ENCODE measurements around the gene SESN1.
"Not testable (repeated sequence)": the region's sequence is repeated elsewhere in the genome, so short reads cannot be mapped to it uniquely, and the experiment has no call there.

Gene SESN1

DNA sequence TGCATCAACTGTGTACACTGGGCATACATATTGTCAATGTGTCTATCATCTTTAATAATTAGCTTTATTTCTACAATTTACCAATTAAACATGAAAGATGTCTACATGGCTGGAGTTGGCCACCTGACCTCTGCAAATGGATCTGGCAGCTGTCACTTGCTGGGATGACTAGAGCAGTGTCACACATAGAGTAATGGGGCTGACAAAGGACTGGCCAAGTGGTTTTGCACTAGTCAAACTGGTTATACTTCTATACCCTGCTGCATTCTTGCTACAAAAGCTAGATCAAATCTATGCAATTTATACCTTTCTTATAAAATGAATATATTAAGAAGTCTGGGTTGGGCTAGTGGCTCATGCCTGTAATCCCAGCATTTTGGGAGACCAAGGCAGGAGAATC is 99.3 kb downstream of the SESN1 start:
- DNase-seq = no peak

DNA sequence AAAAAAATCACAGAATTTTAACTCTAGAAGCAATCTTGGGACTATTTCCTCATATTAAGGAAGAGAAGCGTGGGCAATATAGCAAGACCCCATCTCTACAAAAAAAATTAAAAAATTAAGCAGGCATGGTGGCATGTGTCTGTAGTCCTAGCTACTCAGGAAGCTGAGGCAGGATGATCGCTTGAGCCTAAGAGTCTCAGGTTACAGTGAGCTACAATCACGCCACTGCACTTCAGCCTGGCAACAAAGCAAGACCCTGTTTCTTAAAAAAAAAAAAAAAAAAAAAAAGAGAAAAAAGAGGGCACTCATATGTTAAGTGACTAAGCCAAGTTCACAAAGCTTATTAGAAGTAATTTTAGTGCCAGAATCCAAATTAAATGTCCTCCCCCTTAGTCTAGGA is 100.8 kb downstream of the SESN1 start:
- no peak for DNase-seq

DNA sequence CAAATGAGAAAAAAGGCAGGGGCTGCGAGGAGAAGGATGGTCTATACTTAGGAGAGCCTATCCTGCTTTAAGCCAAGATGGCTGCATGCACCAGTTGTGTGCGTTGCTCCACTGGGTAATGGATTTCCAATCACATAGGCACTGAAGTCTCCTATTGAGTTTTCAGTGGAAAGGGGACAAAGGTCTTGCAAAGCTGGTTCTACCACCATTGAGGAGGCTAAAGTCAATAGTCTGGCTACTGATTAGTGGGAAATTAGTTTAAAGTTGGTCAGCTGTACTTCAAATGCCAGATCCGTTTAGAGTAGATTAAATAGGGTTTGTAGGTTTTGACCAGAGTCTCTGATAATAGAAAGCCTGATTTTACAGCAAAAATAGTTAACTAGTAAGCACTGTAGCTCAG is 104.9 kb downstream of the SESN1 start:
- no peak for DNase-seq

DNA sequence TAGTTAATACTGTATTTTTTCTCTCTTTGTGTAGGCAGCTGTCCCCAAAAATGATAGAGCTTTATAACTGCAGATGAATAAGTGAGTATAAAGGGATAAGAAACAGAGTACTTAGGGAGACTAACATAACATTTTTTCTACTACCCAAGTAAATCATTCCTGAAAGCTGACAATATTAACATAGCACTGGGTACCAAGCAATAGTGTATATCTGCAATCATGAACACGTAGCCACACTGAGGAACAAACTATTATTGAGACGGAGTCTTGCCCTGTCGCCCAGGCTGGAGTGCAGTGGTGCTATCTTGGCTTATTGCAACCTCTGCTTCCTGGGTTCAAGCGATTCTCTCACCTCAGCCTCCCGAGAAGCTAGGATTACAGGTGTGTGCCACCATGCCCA is 105.9 kb downstream of the SESN1 start:
- no peak for DNase-seq

DNA sequence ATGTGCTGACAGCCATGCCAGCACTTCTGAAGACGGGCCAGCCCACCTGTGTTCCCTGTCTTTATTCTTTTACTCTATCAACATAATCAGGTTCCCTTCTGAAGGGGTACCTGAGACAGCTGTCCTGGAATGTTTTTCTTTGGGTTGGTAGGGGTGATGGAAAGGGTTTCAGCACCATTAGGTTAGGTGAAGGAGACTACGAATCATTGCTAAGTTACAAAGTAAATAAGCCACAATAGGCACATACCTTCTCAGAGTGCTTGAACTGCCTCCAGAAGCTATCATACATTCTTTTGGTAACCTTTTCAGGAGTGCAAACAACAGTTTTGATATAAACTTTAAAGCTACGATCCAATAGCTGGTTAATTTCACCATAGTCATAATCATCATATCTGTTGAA is 106.3 kb downstream of the SESN1 start:
- DNase-seq = no peak

DNA sequence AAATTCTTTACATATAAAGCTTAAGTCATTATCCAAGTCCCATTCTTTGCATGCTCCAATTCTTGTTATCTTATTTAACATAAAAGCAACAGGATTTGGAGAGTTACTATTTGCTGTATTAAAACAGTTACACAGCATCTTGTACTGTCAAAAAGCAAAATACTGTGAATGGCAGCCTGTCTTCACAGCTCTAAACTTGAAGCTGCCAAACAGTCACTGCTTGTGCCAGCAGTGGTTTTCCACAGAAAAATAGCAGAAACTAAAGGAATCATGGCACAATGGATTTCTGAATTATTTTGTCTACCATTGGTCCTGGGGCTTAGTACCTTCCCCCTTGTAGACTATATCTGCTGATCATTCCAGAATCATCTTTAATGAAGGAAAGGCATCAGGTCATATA is 107.5 kb downstream of the SESN1 start:
- DNase-seq = no peak

DNA sequence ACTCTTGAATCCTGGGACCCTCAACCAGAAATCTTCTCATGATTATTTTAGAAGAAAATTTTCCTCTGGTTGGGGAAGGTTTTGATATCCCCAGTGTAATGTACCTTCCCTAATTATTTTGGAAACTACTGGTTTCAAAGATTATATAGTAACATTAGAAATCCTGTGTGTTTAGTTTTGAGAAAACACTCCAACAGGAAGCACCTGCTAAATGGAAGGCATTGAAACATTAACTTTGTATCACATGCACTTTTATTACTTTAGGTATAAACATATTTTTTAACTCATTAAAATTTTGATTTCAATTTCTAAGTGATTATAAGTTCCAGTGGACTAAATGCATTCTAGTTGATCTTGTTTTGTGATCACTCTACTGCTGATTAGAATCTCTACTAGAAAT is 109.3 kb downstream of the SESN1 start:
- no peak for DNase-seq

DNA sequence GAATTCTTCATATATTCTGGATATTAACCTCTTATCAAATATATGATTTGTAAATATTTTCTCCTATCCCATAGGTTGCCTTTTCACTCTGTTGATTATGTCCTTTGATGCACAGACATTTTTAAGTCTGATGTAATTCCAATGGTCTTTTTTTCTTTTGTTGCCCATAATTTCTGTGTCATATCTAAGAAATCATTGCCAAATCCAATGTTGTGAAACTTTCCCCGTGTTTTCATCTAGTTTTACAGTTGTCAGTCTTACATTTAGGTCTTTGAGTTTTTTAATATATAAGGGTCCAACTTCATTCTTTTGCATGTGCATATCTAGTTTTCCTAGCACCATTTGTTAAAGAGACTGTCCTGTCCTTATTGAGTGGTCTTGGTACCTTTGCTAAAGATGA is 111.5 kb downstream of the SESN1 start:
- no peak for DNase-seq

DNA sequence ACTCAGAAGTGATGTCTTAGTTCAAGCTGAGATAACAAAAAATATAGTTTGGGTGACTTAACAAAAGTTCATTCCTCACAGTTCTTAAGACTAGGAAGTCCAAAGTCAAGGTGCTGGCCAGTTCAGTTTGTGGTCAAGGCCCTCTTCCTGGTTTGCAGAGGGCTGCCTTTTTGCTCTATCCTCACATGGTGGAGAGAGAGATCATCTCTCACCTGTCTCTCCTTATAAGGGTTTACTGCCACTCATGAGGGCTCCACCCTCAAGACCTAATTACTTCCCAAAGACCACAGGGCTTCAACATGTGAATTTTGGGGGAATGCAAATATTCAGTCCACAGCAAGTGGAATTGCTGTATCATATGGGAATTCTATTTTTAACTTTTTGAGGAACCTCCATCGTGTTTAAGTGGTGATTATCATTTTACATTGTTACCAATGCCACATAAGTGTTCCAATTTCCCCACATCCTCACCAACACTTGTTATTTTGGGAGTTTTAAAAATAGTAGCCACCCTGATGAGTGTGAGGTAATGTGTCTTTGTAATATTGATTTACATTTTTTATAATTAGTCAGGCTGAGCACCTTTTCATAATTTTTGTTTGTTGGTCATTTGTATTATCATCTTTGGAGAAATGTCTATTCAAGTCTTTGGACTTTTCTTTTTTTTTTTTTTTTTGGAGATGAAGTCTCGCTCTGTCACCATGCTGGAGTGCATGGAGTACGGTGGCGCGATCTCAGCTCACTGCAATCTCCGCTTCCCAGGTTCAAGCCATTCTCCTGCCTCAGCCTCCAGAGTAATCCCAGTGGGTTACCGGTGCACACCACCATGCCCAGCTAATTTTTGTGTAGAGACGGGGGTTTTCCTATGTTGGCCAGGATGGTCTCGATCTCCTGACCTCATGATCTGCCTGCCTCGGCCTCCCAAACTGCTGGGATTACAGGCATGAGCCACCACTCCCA is 112.2 kb downstream of the SESN1 start:
- no peak for DNase-seq

DNA sequence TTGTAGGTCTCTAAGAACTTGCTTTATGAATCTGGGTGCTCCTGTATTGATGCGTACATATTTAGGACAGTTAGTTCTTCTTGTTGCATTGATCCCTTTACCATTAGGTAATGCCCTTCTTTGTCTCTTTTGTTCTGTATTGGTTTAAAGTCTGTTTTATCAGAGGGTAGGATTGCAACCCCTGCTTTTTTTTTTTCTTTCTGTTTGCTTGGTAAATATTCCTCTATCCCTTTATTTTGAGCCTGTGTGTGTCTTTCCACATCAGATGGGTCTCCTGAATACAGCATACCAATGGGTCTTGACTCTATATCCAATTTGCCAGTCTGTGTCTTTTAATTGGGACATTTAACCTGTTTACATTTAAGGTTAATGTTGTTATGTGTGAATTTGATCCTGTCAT is 116.0 kb downstream of the SESN1 start:
- not testable (repeated sequence) for DNase-seq

DNA sequence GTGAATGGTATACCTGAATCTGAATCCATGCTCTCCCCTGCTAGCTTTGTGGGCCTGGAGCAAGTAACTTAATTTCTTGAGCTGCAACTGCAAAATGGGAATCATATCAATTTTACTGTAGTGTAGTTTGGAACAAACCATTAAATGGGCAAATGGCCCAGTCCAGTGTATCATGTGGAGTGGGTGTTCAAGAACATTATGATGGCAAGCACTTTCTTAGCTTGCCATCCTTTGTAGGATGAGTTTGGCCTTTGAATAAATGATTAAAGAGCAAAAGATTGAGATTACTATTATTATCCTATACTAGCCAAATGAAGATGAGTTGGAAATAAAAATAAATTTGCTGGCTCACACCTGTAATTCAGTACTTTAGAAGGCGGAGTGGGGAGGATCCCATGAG is 120.4 kb downstream of the SESN1 start:
- no peak for DNase-seq

DNA sequence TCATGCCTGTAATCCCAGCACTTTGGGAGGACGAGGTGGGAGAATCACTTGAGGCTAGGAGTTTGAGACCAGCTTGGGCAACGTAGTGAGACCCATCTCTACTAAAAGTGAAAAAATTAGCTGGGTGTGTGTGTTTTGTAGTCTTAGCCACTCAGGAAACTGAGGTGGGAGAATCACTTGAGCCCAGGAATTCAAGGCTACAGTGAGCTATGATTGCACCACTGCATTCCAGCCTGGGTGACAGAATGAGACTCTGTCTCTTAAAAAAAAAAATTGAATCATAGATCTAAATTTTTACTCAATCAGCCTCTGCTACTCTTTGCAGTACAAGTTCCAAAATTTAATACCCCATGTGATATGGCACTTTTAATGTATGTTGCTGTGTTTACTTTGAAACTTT is 124.9 kb downstream of the SESN1 start:
- no peak for DNase-seq

DNA sequence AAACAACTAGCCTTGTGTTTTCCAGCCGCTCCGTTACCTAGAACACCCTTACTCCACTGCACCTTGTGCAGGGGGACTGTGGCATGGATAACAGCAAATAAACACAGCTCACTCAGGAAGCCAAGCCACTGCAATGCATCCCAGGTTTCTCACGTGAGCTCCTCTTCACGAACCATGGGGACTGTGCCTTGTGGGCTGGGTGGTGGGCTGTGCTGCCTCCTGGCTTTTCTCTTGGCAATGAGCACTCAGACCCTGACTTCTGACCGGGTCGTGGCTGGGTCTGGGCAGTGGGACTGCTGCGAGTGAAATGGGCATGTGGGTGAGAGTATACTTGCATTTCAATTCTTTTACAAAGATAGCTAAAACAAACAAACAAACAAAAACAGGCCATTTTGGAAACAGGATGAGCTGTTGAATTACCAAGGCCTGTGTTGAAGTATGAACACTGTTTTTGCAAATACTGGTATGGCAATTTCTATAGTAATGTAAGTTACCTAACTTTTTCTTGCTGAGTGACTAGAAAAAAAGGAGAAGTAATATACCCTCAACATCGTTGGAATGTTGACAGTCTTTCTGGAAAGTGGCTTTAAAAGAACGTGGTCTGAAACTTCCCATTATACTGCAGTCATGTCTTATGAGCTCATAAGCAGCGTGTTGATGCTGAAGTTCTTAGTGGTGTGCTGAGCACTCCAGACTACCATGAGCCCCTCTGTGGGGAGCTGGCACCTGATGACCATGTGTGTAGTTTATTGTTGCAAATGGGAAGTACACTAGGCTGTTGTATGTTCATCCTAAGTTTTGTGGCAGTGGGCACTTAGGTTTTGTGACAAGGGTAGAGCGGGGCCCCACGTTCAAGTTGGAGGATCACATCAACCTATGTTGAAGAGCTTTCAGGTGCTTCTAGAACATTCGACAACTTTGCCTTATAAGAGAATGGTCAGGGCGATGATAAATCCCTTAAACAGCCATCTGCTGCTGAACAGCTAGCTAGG is 126.0 kb downstream of the SESN1 start:
- DNase-seq = no peak

DNA sequence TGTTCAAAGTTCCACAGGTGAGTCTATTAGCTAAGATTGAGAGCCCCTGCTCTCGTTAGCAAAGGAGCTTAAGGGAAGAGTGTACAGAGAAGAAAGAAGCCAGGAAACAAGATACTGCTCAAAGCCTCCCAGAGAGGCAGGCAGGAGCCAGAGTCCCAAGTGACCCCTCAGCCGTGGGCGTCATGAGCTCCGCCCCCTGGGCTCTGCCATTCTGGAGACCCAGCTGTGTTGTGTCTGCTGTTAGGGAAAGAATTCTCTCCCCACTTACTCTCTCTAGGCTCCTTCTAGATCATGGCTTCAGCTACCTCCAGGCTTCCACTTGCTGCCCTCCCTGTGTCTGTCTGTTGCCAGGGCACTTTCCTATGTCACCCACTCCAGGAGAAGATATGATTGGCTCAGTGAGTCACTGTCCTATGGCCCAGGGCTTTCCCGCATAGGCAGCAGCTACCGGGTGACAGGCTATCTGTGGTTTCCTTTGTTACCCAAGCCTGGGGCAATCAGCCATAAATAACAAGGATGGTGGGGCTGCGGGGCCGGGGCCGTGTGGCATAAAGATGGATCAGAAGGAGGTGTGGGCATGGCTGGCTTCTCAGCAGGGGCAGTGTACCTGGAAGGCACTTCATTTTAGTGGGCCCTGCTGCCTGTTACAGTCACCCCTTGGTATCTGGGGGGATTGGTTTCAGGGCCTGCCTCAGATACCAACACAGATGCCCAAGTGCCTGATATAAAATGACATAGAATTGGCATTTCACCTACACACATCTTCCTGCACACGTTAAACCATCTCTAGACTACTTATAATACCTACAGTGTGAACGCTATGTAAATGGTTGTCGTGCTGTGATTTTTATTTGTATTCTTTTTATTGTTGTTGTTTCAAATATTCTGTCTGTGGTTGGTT is 127.5 kb downstream of the SESN1 start:
- peak in 1 of 2 donors; percentile 4 for DNase-seq

DNA sequence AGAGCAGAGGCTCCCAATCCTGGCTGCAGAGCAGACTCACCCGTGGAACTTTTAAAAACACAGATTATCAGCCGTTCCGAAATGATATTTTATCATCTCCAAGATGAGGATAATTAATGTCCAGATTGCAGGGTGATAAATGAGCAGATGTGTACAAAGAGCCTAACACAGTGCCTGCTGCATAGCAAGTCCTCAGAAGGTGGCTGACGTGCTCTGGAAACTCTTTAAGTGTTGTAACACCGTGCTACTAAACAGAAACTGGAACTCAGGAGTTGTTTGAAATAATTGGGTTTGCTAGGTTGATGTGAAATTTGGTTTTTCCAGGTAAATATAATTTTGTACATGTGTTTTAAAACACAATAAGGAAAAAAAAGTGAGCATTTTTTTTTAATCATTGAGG is 128.4 kb downstream of the SESN1 start:
- DNase-seq = no peak

DNA sequence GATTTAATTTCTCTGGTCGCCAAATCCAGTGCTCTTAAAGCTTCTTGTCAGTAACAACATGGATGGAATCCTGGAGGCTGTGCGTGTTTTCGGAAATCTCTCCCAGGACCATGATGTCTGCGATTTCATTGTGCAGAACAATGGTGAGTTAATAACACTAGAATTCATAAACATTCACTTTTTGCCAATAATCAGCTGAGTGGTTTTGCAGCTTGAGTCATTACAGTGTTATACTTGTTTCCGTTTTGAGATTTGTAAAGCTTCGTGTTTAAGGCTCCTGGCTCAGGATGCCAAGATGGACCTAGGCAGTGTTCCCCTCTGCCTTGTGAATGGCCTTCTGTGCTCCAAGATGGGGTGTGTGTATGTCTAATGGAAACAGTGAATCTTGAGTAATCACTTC is 132.7 kb downstream of the SESN1 start:
- no peak for DNase-seq

DNA sequence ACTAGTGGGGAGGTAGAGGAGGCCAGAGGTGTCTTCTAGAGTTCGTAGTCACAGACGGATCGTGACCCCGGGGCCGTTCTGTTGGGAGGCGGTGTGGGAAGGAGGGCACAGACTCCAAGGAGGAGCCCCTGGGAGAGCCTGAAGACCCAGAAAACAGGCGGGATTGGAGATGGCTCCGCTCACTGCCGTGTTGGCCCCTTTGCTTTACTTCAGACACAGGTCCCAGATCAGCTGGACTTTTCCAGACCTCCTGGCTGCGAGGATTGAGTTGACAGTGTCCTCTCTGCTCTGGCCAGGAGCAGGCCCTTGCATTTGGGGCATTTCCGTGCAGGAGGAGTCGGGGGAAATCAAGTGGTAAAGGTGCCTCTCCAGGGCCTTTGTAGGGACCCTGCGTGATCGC is 133.6 kb downstream of the SESN1 start:
- no peak for DNase-seq

DNA sequence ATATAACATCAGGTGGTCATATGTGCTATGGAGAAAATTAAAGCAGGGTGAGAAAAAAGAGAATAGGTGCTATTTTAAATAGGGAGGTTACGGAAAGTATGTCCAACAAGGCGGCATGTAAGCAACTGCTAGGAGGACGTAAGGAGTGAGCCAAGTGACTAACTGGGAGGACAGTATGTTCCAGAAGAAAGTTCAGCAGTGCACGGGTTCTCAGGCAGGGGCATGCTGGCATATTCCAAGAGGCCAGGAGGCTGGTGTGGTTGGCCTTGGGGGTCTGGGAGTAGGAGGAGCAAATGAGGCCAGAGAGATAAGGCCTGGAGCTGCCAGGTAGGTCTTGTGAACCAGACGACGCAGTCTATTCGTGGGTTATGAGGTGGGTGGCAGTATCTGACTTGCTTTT is 134.0 kb downstream of the SESN1 start:
- no peak for DNase-seq

DNA sequence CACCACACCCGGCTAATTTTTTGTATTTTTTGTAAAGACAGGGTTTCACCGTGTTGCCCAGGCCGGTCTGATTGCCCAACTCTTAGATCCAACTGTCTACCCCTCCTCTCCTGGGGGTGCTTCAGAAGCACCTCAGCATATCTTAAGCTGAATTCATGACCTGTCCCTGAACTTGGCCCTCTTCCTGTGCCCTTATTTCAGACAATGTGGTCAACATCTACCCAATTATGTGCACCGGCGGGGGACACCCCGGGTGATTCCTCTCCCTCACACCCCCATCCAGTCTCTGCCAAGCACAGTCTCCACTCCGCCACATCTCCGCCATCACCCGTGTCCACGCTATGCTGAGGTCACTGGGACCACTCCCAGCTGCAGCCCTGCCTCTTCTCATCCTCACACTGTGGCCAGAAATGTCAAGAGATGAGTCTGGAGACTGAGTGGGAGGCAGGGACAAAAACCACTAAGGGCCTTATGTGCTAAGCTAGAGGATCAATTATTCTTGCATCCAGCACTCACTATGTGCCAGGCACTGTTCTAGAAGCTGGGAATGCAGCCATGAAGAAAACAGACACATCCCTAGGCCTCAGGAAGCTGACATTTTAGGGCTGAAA is 134.6 kb downstream of the SESN1 start:
- no peak for DNase-seq

DNA sequence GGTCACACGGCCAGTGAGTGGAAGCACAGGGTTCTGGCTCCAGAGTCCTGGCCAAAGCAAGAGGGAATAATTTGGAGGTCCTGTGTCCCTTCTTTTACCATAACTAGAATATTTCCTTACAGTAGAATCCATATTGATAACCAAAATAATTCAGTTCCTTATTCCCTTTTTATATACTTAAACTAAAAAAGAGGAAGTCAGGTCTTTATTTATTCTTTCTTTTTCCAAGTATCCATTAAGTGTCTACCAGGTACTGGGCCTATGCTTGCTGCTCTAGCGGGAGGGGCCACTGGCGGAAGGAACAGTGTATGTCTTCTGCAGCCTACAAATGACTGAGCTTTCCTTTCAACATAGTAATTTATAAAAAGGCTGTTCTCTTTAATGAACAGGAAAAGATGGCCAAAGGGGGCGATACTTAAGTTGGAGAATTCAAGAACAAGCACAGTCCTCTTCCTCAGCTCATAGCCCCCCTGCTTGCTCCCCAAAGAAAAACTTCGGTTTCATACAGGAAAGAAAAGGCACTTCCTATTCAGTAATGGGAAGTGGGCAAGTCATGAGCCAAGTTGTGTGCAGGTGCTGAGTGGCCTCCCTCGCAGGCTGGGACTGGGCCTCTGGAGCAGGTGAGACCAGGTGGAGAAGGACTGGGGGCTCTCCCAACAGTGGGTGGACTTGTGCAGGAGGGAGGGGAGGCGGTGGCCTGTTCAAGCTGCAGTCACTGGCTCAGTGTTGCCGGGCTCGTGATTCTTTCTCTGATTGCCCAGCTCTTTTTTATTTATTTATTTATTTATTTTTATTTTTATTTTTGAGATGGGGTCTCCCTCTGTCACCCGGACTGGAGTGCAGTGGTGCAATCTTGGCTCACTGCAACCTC is 135.5 kb downstream of the SESN1 start:
- no peak for DNase-seq

DNA sequence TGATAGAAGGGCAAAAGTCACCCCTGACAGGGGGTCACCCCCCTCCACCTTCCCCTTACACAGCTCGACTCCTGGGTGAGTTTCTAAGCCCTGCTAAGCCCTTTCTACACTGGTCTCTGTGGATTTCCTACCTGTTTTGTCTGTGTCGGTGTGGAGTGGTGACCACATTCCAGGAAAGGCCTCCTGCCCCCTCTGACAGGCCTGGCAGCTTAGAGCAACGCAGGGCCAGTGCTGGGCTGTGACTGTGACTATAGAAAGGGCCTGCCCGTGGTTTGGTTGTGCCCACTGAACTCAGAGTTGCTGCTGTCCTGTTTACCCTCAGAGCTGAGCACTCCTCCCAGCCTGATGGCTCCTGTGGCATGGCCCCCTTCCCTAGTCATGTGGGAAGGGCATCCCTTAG is 137.4 kb downstream of the SESN1 start:
- DNase-seq = no peak

All from activated CD4-positive, alpha-beta T cell treated with anti-CD3 and anti-CD28 coated beads for 4 hours (primary cell).